ENCODE measurements around the gene SMARCD3.

SMARCD3 gene

DNA sequence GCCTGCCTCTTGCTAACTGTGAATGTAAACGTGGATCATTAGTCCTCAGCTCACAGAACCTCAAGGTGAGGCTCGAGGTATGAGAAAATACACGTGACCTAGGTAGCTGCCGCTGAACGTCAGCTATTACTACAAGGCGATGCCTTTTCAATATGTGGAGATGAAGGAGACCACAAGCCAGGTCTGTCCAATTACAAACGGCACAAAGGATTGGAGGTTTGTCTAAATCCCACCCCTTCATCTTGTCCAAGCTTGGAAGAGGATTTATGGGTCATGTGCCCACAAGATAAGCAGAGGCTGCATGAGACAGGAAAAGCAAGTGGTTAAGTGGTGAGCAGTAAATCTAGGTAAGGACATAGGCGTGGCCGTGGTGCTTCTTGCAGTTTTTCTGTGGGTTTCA lies 41.6 kb downstream of the SMARCD3 start:
- no peak for DNase-seq

DNA sequence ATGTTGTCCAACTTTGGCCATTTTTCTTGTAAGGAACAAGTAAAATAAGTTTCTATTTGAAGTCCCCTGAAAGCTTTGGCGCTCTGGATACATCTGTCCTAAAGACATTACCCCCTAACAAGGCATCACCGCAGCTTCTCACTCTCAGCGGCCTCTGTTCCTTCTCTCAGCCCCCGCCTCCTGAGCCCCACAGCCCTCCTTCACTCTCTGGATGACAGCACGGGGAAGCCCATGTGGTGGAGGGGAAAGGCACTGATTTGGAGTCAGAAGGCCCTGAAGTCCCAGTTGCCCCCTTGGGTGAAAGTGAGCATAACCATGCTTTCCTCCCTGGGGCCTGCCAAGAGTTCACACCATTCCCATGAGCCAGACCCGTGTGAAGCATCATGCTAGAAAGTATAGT lies 42.8 kb downstream of the SMARCD3 start:
- no peak for DNase-seq

DNA sequence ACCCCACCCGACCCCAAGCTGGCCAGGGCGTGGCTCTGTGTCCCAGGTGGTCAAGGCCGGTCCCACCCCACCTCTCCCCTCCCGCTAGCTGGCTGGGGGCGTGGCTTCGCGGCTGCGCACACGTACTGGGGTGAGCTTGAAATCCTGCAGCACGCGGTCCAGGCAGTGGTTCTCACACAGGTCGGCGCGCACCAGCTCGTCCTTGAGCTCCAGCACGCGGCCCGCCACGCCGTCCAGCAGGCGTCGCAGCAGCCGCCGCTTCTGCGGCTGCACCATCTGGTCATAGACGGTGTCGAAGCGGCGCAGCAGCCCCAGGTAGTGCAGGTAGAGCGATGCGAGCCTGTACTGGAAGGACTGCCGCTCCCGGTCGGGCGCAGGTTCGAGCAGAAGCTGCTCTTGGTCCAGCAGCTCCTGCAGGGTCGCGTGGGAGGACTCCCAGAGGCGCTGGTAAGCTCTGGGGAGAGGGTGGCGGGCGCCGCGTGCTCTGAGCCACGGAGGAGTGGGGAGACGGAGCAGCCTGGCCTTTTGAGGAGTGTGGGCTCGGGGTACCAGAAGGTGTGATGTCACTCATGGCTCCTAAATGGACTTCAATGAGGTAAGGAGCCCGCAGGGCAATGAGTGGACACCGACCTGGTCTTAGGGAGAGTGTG lies 44.0 kb downstream of the SMARCD3 start:
- no peak for DNase-seq

DNA sequence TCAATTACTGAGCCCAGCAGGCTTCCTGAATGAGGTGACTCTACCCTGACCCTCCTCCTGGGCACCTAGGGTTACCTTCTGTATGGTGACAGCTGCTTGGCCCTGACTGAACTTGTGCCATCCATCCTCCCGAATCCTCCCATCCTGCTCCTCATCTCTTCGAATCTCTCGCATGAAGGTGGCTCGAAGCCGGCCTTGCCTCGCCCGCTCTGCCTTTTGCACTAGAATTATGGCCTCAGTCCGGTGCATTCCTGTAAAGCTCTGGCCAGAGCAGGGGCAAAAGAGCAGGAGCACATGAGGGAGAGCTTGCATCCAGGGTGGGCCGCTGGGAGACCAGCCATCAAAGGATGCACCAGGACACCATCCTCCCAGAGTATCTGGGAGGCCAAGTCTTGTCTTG lies 45.7 kb downstream of the SMARCD3 start:
- no peak for DNase-seq

DNA sequence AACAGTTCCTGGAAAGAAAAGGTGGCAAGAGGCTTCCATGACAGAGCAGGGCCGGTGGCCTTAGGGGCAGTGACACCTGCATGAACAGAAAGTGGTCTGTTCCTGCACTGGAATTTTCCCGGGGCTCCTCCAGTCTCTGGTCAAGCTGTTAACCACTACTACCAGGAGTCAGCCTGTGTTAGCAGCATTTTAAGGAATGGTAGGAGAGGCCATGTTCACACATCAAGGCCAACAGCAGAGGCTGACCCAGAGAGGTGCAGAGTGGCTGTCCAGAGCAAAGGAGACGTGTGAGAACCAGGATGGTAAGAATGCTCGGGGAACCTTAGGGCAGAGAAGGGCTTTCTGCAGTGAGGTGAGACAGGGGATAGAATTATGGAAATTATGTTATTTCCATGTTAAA lies 46.7 kb downstream of the SMARCD3 start:
- no peak for DNase-seq

DNA sequence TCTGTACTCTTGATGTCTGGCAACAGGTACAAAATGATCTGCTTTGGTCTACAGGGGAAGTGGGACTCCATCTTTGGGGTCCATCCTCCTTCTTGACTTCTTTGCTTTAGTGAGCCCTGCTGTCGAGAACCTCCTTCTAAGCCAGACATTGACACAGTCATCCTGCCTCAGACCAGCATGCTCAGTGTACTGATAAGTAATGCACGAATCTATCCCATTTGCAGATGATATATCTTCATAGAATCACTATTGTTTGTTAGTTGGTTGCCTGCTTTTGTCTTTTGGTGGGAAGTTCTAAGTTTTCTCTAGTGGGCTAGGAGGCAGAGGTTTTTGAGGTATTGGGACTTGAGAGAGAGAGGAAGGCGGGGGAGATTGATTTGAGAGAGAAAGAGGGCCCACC lies 47.1 kb downstream of the SMARCD3 start:
- no peak for DNase-seq

DNA sequence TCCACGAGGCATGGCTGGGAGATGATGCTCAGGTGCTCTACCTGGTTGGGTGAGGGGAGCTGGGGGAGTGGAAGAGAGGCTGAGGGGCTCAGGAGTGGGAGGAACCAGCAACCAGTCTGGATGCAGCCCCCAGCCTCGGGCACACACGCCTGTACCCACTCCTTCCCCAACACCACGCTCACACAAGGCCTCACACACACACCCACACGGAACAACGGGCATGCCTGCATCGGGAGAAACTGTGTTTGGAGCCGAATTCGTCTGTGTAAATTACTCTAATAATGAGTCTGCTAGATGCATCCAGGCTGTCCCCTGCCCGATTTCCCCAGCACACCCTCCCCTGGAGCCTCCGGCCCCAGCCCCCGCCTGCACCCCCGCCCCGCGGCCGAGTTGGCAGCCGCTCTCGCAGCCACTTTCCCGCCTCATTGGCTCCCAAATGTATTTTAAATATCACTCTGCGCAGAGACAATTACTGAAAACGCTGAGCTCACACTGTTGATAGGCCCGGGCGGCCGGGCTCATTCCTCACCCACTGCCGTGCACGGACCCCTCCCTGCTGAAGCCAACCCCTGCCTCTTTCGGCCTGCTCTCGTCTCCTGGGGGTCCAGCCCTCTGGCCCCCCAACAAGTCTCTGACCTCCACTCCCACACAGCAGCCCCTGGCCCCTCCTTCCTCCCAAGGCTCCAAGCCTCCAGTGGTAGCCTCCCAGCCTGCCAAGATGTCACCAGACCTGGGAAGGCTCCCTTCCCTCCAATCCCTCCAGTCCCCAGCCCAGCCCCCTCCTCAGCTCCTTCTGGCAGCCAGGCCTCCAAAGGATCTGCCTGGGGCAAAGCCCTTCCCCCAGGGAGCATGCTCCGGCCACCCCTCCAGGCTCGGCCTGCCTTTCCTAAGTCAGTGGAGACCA lies 49.3 kb downstream of the SMARCD3 start:
- peak; percentile 71 to 81 for DNase-seq

DNA sequence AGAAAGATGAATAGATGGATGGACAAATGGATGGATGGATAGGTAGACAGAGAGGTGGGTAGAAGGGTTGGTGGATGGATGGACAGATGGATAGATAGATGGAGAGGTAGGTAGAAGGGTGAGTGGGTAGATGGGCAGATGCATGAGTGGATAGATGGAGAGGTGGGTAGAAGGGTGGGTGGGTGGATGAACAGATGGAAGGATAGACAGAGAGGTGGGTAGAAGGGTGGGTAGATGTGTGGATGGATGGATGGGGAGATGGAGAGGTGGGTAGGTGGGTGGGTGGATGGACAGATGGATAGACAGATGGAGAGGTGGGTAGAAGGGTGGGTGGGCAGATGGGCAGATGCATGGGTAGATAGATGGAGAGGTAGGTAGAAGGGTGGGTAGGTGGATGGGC lies 50.6 kb downstream of the SMARCD3 start:
- no peak for DNase-seq

DNA sequence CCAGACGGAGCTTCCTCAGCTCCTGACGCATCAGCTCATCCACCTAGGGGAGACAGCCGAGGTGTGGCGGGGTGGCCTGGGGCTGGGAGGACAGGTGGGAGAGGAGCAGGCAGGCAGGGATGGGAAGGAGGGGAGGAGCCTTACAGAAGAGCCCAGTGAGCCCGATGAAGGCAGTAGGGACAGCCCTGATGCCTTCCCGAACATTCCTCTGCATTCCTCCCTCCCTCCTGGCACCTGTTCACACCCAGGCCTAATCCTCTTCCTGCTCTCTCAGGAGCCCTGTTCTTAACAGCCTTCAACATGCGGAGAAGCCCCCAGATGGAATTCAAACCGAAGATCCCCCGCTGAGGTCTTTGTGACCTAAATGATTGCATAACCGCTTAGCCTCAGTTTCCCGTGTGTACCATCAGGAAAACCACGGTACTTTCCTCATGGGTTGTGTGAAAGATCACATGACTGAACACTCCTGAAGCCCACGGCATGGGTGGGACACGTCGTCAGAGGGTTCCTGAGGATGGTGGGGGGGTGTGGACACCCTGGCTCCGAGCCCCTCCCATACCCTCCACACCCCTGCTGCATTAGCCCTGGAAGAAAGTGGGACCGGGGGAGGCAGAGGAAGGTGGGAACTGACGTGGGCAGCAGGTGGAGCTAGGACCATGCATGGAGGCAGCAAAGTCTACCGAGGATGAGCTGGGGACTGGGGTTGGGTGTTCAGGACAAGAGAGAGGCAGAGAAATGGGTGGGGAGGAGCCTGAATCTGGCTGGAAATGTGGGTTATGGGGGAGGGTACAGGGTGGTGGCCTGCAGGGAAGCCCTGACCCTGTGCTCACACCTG lies 52.7 kb downstream of the SMARCD3 start:
- no peak for DNase-seq

DNA sequence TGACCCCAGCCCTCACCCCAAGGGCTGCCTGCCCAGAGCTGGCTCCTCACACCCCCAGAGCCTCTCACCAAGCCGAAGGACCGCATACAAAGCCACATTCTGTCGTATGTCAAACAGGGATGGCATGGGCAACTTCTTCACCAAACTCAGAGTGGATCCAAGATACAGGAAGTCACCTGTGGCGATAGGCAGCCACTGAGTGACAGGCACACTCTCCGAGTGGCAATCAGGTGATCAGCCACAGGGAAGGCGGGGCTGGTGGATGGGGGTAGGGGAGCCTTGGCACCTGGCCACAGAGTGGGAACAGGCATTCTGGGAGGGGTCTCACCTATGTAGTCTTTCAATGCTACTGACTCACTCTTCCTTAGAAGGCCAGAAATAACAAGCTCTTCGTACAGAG lies 54.3 kb downstream of the SMARCD3 start:
- DNase-seq: no peak

DNA sequence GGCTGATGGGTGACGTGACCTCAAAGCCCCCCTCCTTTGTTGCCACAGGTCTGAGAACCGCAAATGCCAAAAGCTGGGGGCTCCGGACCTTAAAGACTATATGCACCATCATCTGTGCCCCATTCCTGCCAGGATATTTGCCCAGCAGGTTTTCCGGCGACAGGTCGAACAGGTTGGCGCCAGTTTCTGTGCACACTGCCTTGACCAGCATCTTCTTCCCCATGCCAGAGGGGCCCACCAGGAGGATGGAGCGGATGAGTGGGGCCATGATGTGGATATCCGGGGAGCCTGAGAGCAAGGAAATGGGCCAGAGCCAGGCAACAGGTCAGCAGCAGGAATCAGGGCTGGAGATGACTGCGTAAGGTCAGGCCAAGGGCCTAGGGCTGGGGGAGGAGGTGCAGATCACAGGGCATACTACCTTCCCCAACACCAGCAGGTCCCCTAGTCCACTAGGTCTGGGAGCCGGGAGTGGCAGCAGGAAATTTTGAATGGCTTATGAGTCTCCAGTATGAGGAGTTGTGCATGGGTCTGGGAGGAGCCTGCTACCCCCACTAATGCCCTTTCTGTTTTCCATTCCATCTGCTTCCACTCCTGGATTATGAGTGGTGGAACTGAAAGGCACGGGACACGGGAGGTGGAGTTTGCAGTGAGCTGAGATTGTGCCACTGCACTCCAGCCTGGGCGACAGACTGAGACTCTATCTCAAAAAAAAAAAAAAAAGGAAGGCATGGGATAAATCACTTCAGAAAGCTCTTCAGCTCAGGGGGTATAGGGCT lies 55.1 kb downstream of the SMARCD3 start:
- no peak for DNase-seq

DNA sequence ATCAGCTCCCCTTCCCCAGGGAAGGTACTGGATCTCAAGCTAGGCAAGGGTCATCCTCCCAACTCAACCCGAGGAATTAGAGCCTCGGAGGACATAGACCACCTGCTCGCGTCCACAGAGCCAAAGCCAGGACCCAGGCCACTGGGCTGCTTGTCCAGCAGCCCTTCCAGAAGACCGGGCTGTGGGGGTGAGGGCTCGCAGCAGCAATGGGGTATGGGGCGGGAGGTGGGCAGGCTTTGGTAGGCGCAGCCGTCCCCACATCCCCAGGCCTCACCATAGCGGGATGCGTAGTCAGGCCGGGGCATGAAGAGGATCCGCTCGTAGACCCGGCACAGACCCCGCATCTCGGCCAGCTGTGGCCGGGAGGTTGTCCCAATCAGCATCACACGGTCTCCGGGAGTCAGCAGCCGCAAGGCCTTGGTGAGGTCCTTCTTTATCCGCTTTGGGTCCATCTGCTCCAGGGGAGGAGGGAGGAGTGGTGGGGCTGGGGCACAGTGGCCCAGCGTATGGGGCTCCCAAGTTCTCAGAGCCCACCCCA lies 56.4 kb downstream of the SMARCD3 start:
- DNase-seq: no peak

DNA sequence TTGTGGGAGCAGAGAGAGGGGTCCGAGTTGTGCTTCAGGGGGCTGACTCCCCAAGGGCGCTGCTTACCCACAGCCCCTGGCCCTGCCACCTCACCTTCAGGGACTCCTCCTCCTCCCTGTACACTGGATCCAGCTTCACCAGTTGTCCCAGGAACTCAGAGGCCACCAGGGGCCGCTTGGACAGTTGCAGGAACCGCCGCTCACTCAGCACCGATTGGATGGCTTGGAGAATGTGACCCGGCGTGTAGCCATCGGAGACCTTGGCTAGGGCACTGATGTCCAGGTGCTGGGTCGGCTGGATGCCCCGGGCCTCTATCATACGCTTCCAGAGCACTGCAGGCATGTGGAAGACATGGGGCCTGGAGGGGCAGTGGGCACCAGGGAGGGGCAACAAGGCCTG lies 57.0 kb downstream of the SMARCD3 start:
- DNase-seq: no peak

DNA sequence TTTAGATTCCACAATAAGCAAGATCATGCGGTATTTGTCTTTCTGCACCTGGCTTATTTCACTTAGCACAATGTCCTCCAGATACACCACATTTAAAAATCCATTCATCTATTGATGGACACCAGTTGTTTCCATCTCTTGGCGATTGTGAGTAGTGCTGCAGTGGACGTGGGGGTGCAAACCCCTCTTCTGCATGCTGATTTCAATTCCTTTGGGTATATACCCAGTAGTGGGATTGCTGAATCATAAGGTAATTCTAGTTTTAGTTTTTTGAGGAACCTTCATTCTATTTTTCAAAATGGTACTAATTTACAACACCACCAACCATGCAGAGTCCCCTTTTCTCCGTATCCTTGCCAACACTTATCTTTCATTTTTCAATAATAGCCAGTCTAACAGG lies 59.5 kb downstream of the SMARCD3 start:
- DNase-seq: no peak

All from NCI-H2081 (cell line).